ENCODE measurements around the gene VPS37D.

- TF ChIP-seq CTCF (IDR thresholded peaks at IDR 0.05) (no peak), EP300 (IDR thresholded peaks at IDR 0.05) (no peak)
Observed at GRCh38 chr7:73642834-73643233, 24.8 kb upstream of the VPS37D start.
